ENCODE data around the gene DCBLD1.

Gene DCBLD1

GRCh38 chr6:117494283-117494682, 11.8 kb downstream of the DCBLD1 start:
- Histone ChIP-seq H4K20me1 (ENCODE audit: low read depth, low read length) (no peaks in the 10 kb centered on the region), H3K79me2 (ENCODE audit: insufficient read depth, low read length) (no peaks in the 10 kb centered on the region), H3K9me2 (replicated peaks; ENCODE audit: insufficient read depth, low read length) (no peaks in the 10 kb centered on the region), H3K27ac (ENCODE audit: low read depth, low read length) (no peak overlapping the region), H3F3A (ENCODE audit: insufficient read depth) (no peaks in the 10 kb centered on the region), H3K36me3 (ENCODE audit: low read length) (no peaks in the 10 kb centered on the region), H3K27me3 (ENCODE audit: low read length) (no peaks in the 10 kb centered on the region), H3K4me2 (ENCODE audit: low read depth, low read length, poor library complexity, severe bottlenecking) (no peak overlapping the region), H2AFZ (ENCODE audit: low read depth, low read length, severe bottlenecking) (no peak overlapping the region), H3K4me3 (ENCODE audit: insufficient read depth, low read length, poor library complexity, severe bottlenecking) (no peak overlapping the region), H3K9ac (ENCODE audit: low read length) (no peak overlapping the region), H3K9me3 (ENCODE audit: insufficient read depth, low read length) (no peaks in the 10 kb centered on the region)
- TF ChIP-seq, protein P1, sequence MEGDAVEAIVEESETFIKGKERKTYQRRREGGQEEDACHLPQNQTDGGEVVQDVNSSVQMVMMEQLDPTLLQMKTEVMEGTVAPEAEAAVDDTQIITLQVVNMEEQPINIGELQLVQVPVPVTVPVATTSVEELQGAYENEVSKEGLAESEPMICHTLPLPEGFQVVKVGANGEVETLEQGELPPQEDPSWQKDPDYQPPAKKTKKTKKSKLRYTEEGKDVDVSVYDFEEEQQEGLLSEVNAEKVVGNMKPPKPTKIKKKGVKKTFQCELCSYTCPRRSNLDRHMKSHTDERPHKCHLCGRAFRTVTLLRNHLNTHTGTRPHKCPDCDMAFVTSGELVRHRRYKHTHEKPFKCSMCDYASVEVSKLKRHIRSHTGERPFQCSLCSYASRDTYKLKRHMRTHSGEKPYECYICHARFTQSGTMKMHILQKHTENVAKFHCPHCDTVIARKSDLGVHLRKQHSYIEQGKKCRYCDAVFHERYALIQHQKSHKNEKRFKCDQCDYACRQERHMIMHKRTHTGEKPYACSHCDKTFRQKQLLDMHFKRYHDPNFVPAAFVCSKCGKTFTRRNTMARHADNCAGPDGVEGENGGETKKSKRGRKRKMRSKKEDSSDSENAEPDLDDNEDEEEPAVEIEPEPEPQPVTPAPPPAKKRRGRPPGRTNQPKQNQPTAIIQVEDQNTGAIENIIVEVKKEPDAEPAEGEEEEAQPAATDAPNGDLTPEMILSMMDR (IDR thresholded peaks at IDR 0.05; ENCODE audit: insufficient read depth, low read length, poor library complexity, severe bottlenecking) = no peak
- no peak for TF ChIP-seq EZH2phosphoT487 (conservative IDR thresholded peaks at IDR 0.05; ENCODE audit: low read length)

- H3K79me2 ChIP-seq (ENCODE audit: insufficient read depth, low read length) = no peaks in the 10 kb centered on the region
- H3K4me2 ChIP-seq (ENCODE audit: low read depth, low read length, poor library complexity, severe bottlenecking) = no peak overlapping the region
- H3F3A ChIP-seq (ENCODE audit: insufficient read depth) = no peaks in the 10 kb centered on the region
- no peaks in the 10 kb centered on the region for H3K9me2 ChIP-seq (replicated peaks; ENCODE audit: insufficient read depth, low read length)
- no peaks in the 10 kb centered on the region for H3K9me3 ChIP-seq (ENCODE audit: insufficient read depth, low read length)
- no peak overlapping the region for H3K4me3 ChIP-seq (ENCODE audit: insufficient read depth, low read length, poor library complexity, severe bottlenecking)
- TF ChIP-seq, protein P1 (IDR thresholded peaks at IDR 0.05; ENCODE audit: insufficient read depth, low read length, poor library complexity, severe bottlenecking) = no peak
- no peak for TF ChIP-seq EZH2phosphoT487 (conservative IDR thresholded peaks at IDR 0.05; ENCODE audit: low read length)
- no peak overlapping the region for H3K27ac ChIP-seq (ENCODE audit: low read depth, low read length)
- no peaks in the 10 kb centered on the region for H3K36me3 ChIP-seq (ENCODE audit: low read length)
- H3K9ac ChIP-seq (ENCODE audit: low read length) = no peak overlapping the region
- no peak overlapping the region for H2AFZ ChIP-seq (ENCODE audit: low read depth, low read length, severe bottlenecking)
- H3K27me3 ChIP-seq (ENCODE audit: low read length) = no peaks in the 10 kb centered on the region
- H4K20me1 ChIP-seq (ENCODE audit: low read depth, low read length) = no peaks in the 10 kb centered on the region
Observed at GRCh38 chr6:117494694-117495318, 12.3 kb downstream of the DCBLD1 start.

DNA sequence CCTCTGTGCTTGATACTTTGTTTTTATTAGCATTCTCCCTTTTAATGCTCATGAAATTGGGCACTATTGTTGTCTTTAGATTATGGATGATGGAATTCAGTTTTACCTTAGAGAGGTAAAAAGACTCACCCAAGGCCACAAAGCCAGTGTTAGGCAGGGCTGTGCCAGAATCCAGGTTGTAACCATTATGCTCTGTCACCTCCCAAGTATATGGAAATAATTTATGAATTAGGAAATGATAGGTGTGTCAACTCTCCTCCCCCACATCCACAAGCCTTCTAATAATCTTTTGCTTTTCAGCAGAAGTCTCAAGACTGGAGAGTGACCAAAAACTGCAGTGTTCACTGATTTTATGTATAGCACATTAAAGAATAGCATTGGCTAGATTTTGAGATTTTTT, 13.0 kb downstream of the DCBLD1 start:
- TF ChIP-seq, protein P1 (IDR thresholded peaks at IDR 0.05; ENCODE audit: insufficient read depth, low read length, poor library complexity, severe bottlenecking) = no peak
- TF ChIP-seq EZH2phosphoT487 (conservative IDR thresholded peaks at IDR 0.05; ENCODE audit: low read length) = no peak
- Histone ChIP-seq H4K20me1 (ENCODE audit: low read depth, low read length) (no peaks in the 10 kb centered on the region), H3K9ac (ENCODE audit: low read length) (no peak overlapping the region), H3K27ac (ENCODE audit: low read depth, low read length) (no peak overlapping the region), H2AFZ (ENCODE audit: low read depth, low read length, severe bottlenecking) (no peak overlapping the region), H3K4me3 (ENCODE audit: insufficient read depth, low read length, poor library complexity, severe bottlenecking) (no peak overlapping the region), H3K27me3 (ENCODE audit: low read length) (no peaks in the 10 kb centered on the region), H3F3A (ENCODE audit: insufficient read depth) (no peaks in the 10 kb centered on the region), H3K9me2 (replicated peaks; ENCODE audit: insufficient read depth, low read length) (no peaks in the 10 kb centered on the region), H3K36me3 (ENCODE audit: low read length) (no peaks in the 10 kb centered on the region), H3K79me2 (ENCODE audit: insufficient read depth, low read length) (no peaks in the 10 kb centered on the region), H3K4me2 (ENCODE audit: low read depth, low read length, poor library complexity, severe bottlenecking) (no peak overlapping the region), H3K9me3 (ENCODE audit: insufficient read depth, low read length) (no peaks in the 10 kb centered on the region)
